ENCODE data around the gene TIGAR.

TIGAR gene

GRCh38 chr12:4286228-4286627, 34.8 kb upstream of the TIGAR start:
- no peak overlapping the region for H3K4me3 ChIP-seq (ENCODE audit: low read depth, low read length)

GRCh38 chr12:4286771-4287317, 34.2 kb upstream of the TIGAR start:
- H3K36me3 ChIP-seq: no peaks in the 10 kb centered on the region
- peaks cover 94% of the 10 kb centered on the region for H3K27me3 ChIP-seq
- no peaks in the 10 kb centered on the region for H3K4me1 ChIP-seq
- DNase-seq: no peak
- TF ChIP-seq, protein P1, sequence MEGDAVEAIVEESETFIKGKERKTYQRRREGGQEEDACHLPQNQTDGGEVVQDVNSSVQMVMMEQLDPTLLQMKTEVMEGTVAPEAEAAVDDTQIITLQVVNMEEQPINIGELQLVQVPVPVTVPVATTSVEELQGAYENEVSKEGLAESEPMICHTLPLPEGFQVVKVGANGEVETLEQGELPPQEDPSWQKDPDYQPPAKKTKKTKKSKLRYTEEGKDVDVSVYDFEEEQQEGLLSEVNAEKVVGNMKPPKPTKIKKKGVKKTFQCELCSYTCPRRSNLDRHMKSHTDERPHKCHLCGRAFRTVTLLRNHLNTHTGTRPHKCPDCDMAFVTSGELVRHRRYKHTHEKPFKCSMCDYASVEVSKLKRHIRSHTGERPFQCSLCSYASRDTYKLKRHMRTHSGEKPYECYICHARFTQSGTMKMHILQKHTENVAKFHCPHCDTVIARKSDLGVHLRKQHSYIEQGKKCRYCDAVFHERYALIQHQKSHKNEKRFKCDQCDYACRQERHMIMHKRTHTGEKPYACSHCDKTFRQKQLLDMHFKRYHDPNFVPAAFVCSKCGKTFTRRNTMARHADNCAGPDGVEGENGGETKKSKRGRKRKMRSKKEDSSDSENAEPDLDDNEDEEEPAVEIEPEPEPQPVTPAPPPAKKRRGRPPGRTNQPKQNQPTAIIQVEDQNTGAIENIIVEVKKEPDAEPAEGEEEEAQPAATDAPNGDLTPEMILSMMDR (IDR thresholded peaks at IDR 0.05; ENCODE audit: low read depth, low read length): no peak
- no peaks in the 10 kb centered on the region for H3K9me3 ChIP-seq
- H3K4me3 ChIP-seq (ENCODE audit: low read depth, low read length): no peak overlapping the region

More at GRCh38 chr12:4286228-4286627, 34.8 kb upstream of the TIGAR start:
- Histone ChIP-seq H3K36me3 (no peaks in the 10 kb centered on the region), H3K9me3 (no peaks in the 10 kb centered on the region), H3K27me3 (peaks cover 88% of the 10 kb centered on the region), H3K4me1 (no peaks in the 10 kb centered on the region)
- no peak for DNase-seq
- TF ChIP-seq, protein P1 (IDR thresholded peaks at IDR 0.05; ENCODE audit: low read depth, low read length): no peak

- Histone ChIP-seq H3K4me1 (no peaks in the 10 kb centered on the region), H3K36me3 (no peaks in the 10 kb centered on the region), H3K4me3 (ENCODE audit: low read depth, low read length) (no peak overlapping the region), H3K9me3 (no peaks in the 10 kb centered on the region), H3K27me3 (peaks cover 95% of the 10 kb centered on the region)
- no peak for DNase-seq
- TF ChIP-seq, protein P1 (IDR thresholded peaks at IDR 0.05; ENCODE audit: low read depth, low read length): no peak
Measured at GRCh38 chr12:4287325-4288211, 33.4 kb upstream of the TIGAR start.

DNA sequence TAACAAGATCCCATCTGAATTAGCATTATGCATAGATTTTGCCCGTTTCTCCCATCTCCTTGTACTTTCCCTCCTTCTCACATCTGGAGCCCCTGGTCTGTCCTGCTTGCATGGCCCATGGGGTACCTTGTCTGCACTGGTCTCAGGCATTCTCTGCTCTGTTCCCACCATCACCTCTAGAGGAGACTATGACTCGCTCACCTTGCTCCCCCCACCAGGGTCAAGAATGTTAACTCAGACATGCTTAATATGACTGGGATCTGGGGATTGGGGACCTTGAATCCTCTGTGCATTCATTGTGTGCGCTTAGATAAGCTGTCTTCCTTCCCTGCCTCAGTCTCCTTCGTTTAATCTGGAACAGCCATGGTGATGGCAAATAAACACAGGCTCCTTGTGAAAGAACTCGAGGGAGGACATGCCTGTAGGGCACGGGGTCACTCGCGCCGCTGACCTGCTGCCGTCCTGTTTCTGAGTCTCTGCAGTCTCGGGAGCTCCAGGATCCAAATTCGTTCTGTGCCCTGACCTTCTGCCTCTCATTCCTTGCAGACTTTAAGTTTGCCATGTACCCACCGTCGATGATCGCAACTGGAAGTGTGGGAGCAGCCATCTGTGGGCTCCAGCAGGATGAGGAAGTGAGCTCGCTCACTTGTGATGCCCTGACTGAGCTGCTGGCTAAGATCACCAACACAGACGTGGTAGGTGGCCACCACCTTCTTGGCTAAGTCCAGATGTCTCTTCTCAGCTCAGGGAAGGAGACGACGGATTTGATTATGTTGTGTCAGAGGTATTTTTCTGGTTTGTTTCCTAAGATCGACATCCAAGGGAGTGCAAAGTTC, 32.5 kb upstream of the TIGAR start:
- TF ChIP-seq, protein P1 (IDR thresholded peaks at IDR 0.05; ENCODE audit: low read depth, low read length): no peak
- Histone ChIP-seq H3K27me3 (peaks cover 95% of the 10 kb centered on the region), H3K9me3 (no peaks in the 10 kb centered on the region), H3K36me3 (no peaks in the 10 kb centered on the region), H3K4me1 (no peaks in the 10 kb centered on the region), H3K4me3 (ENCODE audit: low read depth, low read length) (no peak overlapping the region)
- DNase-seq: no peak

- TF ChIP-seq, protein P1 (IDR thresholded peaks at IDR 0.05; ENCODE audit: low read depth, low read length): no peak
- Histone ChIP-seq H3K4me1 (no peaks in the 10 kb centered on the region), H3K27me3 (peaks cover 95% of the 10 kb centered on the region), H3K4me3 (ENCODE audit: low read depth, low read length) (no peak overlapping the region), H3K36me3 (no peaks in the 10 kb centered on the region), H3K9me3 (no peaks in the 10 kb centered on the region)
- no peak for DNase-seq
Measured at GRCh38 chr12:4289231-4289878, 31.7 kb upstream of the TIGAR start.
